ENCODE data around the gene RNF151.

GRCh38 chr16:2007081-2007836 lies 40.6 kb downstream of the RNF151 start:
- no peak for TF ChIP-seq CTCF (IDR thresholded peaks at IDR 0.05)
- no peak for TF ChIP-seq POLR2A (IDR thresholded peaks at IDR 0.05)

Measured in suprapubic skin (tissue), 3 donors.